Nephron (organoid): ENCODE measurements around the gene RAB27A.

Experiments
- H3K27ac Mint-ChIP-seq, 3 experiments: 2 replicates each; pipeline ENCODE4 v1.8.0; 2020; ENCODE audit warnings: mixed read lengths in 3 of 3, mild to moderate bottlenecking in 2 of 3, moderate library complexity in 1 of 3
- H3K27me3 Mint-ChIP-seq: 2 replicates; pipeline ENCODE4 v1.8.0; 2021; ENCODE audit warnings: low read depth, mild to moderate bottlenecking, moderate library complexity, mixed read lengths
- H3K36me3 Mint-ChIP-seq: 2 replicates; pipeline ENCODE4 v1.8.0; 2020; ENCODE audit warnings: low read depth, mixed read lengths
- H3K4me1 Mint-ChIP-seq: 2 replicates; pipeline ENCODE4 v1.8.0; 2020; ENCODE audit warnings: mixed read lengths
- H3K4me3 Mint-ChIP-seq, 3 experiments: 2 replicates each; pipeline ENCODE4 v1.8.0; 2020; ENCODE audit warnings: mild to moderate bottlenecking in 3 of 3, mixed read lengths in 3 of 3, moderate library complexity in 2 of 3
- H3K9me3 Mint-ChIP-seq: 2 replicates; pipeline ENCODE4 v1.8.0; 2020; ENCODE audit warnings: mixed read lengths
- TF ChIP-seq, protein P1 (sequence below), 3 experiments: fragments of 200-600 bp; sonication (generic); IDR thresholded peaks; one replicate each; pipeline ENCODE4 v1.5.0; 2021; ENCODE audit warnings: antibody characterized with exemption in 3 of 3; ENCODE audit not compliant: unreplicated experiment in 3 of 3

RAB27A gene

GRCh38 chr15:55277715-55278114 lies 11.9 kb downstream of the RAB27A start:
- TF ChIP-seq, protein P1, sequence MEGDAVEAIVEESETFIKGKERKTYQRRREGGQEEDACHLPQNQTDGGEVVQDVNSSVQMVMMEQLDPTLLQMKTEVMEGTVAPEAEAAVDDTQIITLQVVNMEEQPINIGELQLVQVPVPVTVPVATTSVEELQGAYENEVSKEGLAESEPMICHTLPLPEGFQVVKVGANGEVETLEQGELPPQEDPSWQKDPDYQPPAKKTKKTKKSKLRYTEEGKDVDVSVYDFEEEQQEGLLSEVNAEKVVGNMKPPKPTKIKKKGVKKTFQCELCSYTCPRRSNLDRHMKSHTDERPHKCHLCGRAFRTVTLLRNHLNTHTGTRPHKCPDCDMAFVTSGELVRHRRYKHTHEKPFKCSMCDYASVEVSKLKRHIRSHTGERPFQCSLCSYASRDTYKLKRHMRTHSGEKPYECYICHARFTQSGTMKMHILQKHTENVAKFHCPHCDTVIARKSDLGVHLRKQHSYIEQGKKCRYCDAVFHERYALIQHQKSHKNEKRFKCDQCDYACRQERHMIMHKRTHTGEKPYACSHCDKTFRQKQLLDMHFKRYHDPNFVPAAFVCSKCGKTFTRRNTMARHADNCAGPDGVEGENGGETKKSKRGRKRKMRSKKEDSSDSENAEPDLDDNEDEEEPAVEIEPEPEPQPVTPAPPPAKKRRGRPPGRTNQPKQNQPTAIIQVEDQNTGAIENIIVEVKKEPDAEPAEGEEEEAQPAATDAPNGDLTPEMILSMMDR (IDR thresholded peaks at IDR 0.05; ENCODE audit: unreplicated experiment in 3 of 3) = no peak
- Mint-ChIP-seq H3K4me3 (no peak overlapping the region), H3K27ac (no peak overlapping the region), H3K4me1 (no peaks in the 10 kb centered on the region), H3K36me3 (peaks cover 7% of the 10 kb centered on the region), H3K27me3 (no peaks in the 10 kb centered on the region), H3K9me3 (peaks cover 3% of the 10 kb centered on the region)

DNA sequence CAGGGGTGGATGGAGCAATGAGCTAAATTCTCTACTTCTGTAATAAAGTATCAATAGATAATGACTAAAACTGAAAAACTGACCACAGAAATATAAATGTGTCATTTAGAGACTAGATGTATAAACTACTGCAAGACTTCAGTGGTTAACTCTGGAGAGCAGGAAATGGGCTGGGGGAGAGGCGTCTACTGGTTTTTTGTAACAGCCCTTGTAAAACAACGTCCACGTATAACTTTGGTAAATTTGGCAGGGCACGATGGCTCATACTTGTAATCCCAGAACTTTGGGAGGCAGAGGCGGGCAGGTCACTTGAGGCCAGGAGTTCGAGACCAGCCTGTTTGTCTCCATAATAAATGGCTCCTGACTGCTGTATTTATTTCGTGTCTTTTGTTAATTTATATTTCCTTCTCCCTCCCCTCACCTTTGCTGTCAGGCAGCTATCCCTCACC lies 12.5 kb downstream of the RAB27A start:
- Mint-ChIP-seq H3K4me3 (no peak overlapping the region), H3K4me1 (no peaks in the 10 kb centered on the region), H3K36me3 (peaks cover 7% of the 10 kb centered on the region), H3K27me3 (no peaks in the 10 kb centered on the region), H3K27ac (no peak overlapping the region), H3K9me3 (peaks cover 3% of the 10 kb centered on the region)
- TF ChIP-seq, protein P1 (IDR thresholded peaks at IDR 0.05; ENCODE audit: unreplicated experiment in 3 of 3) = no peak

- Mint-ChIP-seq H3K36me3 (peaks cover 7% of the 10 kb centered on the region), H3K27me3 (no peaks in the 10 kb centered on the region), H3K4me3 (no peak overlapping the region), H3K27ac (no peak overlapping the region), H3K9me3 (peaks cover 3% of the 10 kb centered on the region), H3K4me1 (no peaks in the 10 kb centered on the region)
- TF ChIP-seq, protein P1 (IDR thresholded peaks at IDR 0.05; ENCODE audit: unreplicated experiment in 3 of 3) = no peak
These were observed 13.3 kb downstream of the RAB27A start for GRCh38 chr15:55276324-55276723.

GRCh38 chr15:55270291-55270690 lies 19.3 kb downstream of the RAB27A start:
- Mint-ChIP-seq H3K4me3 (no peak overlapping the region), H3K27ac (peak overlapping the region in 1 of 3 experiments; percentile 41), H3K36me3 (peaks cover 7% of the 10 kb centered on the region), H3K9me3 (peaks cover 3% of the 10 kb centered on the region), H3K27me3 (no peaks in the 10 kb centered on the region), H3K4me1 (peaks cover 6% of the 10 kb centered on the region)
- TF ChIP-seq, protein P1 (IDR thresholded peaks at IDR 0.05; ENCODE audit: unreplicated experiment in 3 of 3) = no peak

DNA sequence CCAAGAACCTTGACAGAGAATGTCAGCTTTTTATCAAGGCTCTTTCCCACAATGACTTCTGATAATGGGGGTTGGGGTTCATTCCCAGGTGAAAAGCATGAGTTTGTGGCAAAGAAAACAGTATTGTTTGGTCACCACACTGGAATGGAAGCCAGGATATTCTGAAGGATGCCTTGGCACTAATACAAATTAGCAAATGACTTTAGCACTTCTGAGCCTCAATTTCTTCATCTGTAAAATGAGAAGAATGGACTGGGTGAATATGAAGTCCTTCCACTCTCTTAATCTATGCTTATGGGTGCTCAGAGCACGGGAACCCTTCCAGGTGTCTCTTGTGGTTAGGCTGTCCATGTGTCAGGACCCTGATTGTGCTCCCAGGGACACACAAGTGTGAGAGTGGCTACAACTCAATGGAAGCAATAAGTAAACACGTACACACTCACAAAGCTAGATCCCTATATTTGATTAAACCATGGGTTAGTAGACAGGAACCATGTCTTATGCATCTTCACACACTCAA lies 21.4 kb downstream of the RAB27A start:
- TF ChIP-seq, protein P1 (IDR thresholded peaks at IDR 0.05; ENCODE audit: unreplicated experiment in 3 of 3) = no peak
- Mint-ChIP-seq H3K27ac (no peak overlapping the region), H3K4me3 (no peak overlapping the region), H3K36me3 (no peaks in the 10 kb centered on the region), H3K9me3 (no peaks in the 10 kb centered on the region), H3K27me3 (no peaks in the 10 kb centered on the region), H3K4me1 (peaks cover 6% of the 10 kb centered on the region)
